Smooth muscle cell (in vitro differentiated cells): ENCODE data around the gene EFCAB12. TPM values are rescaled to one million over a fixed set of nuclear protein-coding genes. Genes with fewer than 3 reads are reported as not detected.

ENCODE experiments used
- DNase-seq: peaks from one replicate; lab custom pipeline; 2025; ENCODE audit not compliant: unreplicated experiment; lab: John Stamatoyannopoulos, UW
- H2AFZ ChIP-seq: fragments of 200-600 bp; sonication (generic); 2 replicates; pipeline ENCODE4 v1.6.0; 2016; ENCODE audit warnings: antibody characterized with exemption, low read depth, mild to moderate bottlenecking
- H3F3A ChIP-seq: fragments of 200-600 bp; sonication (generic); 2 replicates; pipeline ENCODE4 v1.6.0; 2017; ENCODE audit warnings: antibody characterized with exemption, low read depth
- H3K27ac ChIP-seq: fragments of 200-600 bp; sonication (generic); 2 replicates; pipeline ENCODE4 v1.5.1; 2016; ENCODE audit warnings: low read depth, mild to moderate bottlenecking
- H3K27me3 ChIP-seq: fragments of 200-600 bp; sonication (generic); 2 replicates; pipeline ENCODE4 v1.6.1; 2016; ENCODE audit warnings: low read depth, mild to moderate bottlenecking
- H3K36me3 ChIP-seq: fragments of 200-600 bp; sonication (generic); 2 replicates; pipeline ENCODE4 v1.5.1; 2016; ENCODE audit warnings: low read depth
- H3K4me1 ChIP-seq: fragments of 200-600 bp; sonication (generic); 2 replicates; pipeline ENCODE4 v1.5.1; 2016; ENCODE audit warnings: low read depth
- H3K4me2 ChIP-seq: fragments of 200-600 bp; sonication (generic); 2 replicates; pipeline ENCODE4 v1.6.0; 2016; ENCODE audit warnings: mild to moderate bottlenecking
- H3K4me3 ChIP-seq: fragments of 200-600 bp; sonication (generic); 2 replicates; pipeline ENCODE4 v1.5.1; 2016; ENCODE audit warnings: mild to moderate bottlenecking
- H3K79me2 ChIP-seq: fragments of 200-600 bp; sonication (generic); 2 replicates; pipeline ENCODE4 v1.6.0; 2016; ENCODE audit warnings: low read depth, mild to moderate bottlenecking
- H3K9ac ChIP-seq: fragments of 200-600 bp; sonication (generic); 2 replicates; pipeline ENCODE4 v1.6.0; 2016; ENCODE audit warnings: low read depth
- H3K9me3 ChIP-seq: fragments of 200-600 bp; sonication (generic); replicated peaks from 2 replicates; pipeline ENCODE4 v1.5.1; 2016; ENCODE audit warnings: low read depth
- H4K20me1 ChIP-seq: fragments of 200-600 bp; sonication (generic); 2 replicates; pipeline ENCODE4 v1.6.0; 2016; ENCODE audit warnings: low read depth
- WGBS: methylation state at CpG from one replicate; pipeline ENCODE4 v1.1.7; 2016; ENCODE audit warnings: low lambda C conversion rate; 5-methylcytosine and 5-hydroxymethylcytosine counted together
- polyA plus RNA-seq: library from polyadenylated mRNA; unstranded; fragments of >200 nt; fragmentation: Nextera tagmentation; extraction: Ambion mirVana; gene quantifications from 2 replicates; pipeline ENCODE4 v1.2.1, GENCODE V29; 2016
- total RNA-seq: library from RNA; depleted of rRNA; stranded (reverse); fragments of >200 nt; gene quantifications from 2 replicates; pipeline ENCODE4 v1.2.3, GENCODE V29; 2014
- TF ChIP-seq, protein P1 (sequence below): fragments of 200-600 bp; sonication (generic); IDR thresholded peaks from 2 replicates; pipeline ENCODE4 v1.5.1; 2017; ENCODE audit warnings: borderline replicate concordance, mild to moderate bottlenecking, antibody characterized with exemption; ENCODE audit not compliant: insufficient read depth, poor library complexity, severe bottlenecking

Gene EFCAB12
- total and polyA plus RNA-seq, 2 experiments from 2014 or later: 0.09 TPM; not detected in 1

DNA sequence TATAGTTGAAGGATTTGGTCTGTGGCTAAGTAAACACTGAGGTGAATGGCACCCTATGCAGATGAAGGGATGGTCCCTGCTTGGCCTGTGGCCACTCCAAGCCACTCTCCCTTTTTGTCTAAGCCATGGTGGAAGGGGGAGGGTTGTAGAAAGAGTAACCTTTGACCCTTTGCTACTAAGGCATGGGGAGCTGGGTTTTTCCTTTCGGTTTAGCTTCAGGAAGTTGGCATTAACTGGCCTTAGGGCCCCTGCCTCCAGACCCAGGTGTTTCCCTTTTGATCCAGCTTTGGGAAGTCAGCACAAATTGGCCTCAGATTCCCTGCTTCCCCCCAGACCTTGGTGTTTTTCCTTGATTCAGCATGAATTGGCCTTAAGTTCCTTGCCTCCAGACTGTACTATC is 49.5 kb downstream of the EFCAB12 start:
- no peak for DNase-seq
- Histone ChIP-seq H3K36me3 (no peaks in the 10 kb centered on the region), H3K4me1 (no peaks in the 10 kb centered on the region), H3K27me3 (no peaks in the 10 kb centered on the region), H3K4me2 (no peak overlapping the region), H3K9ac (no peak overlapping the region), H3K27ac (no peak overlapping the region), H3K4me3 (no peak overlapping the region), H3K79me2 (no peaks in the 10 kb centered on the region), H2AFZ (no peak overlapping the region), H4K20me1 (no peaks in the 10 kb centered on the region), H3K9me3 (no peaks in the 10 kb centered on the region), H3F3A (no peaks in the 10 kb centered on the region)
- 88% methylated on average over 1 of the region's 1 CpG for WGBS
- TF ChIP-seq, protein P1, sequence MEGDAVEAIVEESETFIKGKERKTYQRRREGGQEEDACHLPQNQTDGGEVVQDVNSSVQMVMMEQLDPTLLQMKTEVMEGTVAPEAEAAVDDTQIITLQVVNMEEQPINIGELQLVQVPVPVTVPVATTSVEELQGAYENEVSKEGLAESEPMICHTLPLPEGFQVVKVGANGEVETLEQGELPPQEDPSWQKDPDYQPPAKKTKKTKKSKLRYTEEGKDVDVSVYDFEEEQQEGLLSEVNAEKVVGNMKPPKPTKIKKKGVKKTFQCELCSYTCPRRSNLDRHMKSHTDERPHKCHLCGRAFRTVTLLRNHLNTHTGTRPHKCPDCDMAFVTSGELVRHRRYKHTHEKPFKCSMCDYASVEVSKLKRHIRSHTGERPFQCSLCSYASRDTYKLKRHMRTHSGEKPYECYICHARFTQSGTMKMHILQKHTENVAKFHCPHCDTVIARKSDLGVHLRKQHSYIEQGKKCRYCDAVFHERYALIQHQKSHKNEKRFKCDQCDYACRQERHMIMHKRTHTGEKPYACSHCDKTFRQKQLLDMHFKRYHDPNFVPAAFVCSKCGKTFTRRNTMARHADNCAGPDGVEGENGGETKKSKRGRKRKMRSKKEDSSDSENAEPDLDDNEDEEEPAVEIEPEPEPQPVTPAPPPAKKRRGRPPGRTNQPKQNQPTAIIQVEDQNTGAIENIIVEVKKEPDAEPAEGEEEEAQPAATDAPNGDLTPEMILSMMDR: no peak

DNA sequence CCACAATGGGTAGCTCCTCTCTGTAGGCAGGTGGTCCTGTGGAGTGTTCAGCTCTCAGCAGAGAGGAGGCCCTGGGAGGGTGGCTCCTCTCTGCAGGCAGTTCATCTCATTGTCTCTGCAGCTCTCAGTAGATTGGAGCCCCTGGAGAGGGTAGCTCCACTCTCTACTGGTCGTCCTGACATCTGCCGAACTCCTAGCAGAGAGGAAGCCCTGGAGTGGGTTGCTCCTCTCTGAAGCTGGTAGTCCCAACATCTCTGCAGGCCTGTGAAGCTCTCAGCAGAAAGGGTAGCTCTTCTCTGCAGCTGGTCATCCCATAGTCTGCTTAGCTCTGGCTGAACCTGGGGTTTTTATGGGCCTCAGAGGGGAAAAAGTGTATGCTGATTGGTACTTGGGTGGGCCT is 50.8 kb downstream of the EFCAB12 start:
- Histone ChIP-seq H3K79me2 (no peaks in the 10 kb centered on the region), H3K4me3 (no peak overlapping the region), H3K4me1 (no peaks in the 10 kb centered on the region), H2AFZ (no peak overlapping the region), H3K9me3 (no peaks in the 10 kb centered on the region), H3K27ac (no peak overlapping the region), H3K27me3 (no peaks in the 10 kb centered on the region), H4K20me1 (no peaks in the 10 kb centered on the region), H3K9ac (no peak overlapping the region), H3F3A (no peaks in the 10 kb centered on the region), H3K4me2 (no peak overlapping the region), H3K36me3 (no peaks in the 10 kb centered on the region)
- TF ChIP-seq, protein P1: no peak
- 93% methylated on average over 2 of the region's 2 CpGs for WGBS
- DNase-seq: no peak

DNA sequence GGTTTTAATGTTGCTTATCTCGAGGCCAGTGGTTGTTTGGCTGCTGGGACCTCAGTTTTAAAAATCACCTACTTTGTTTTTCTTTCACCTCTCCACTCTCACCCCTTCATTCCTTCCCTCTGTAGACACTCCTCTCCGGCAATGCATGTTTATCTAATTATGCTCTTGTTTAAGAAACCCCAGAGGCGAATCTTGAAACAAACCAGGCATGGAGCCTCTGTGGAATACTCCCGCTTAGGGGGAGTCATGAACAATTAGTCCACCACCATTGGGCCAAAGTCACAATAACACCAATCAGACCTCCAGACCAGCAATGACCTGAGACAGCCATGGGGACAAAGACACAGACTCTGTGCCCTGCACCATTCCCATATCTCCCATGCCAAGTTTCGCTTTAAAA is 53.3 kb downstream of the EFCAB12 start:
- Histone ChIP-seq H3K9ac (no peak overlapping the region), H3K27me3 (no peaks in the 10 kb centered on the region), H4K20me1 (no peaks in the 10 kb centered on the region), H3K27ac (no peak overlapping the region), H3F3A (no peaks in the 10 kb centered on the region), H2AFZ (no peak overlapping the region), H3K79me2 (no peaks in the 10 kb centered on the region), H3K4me2 (no peak overlapping the region), H3K9me3 (no peaks in the 10 kb centered on the region), H3K4me3 (no peak overlapping the region), H3K36me3 (no peaks in the 10 kb centered on the region), H3K4me1 (no peaks in the 10 kb centered on the region)
- DNase-seq: no peak
- TF ChIP-seq, protein P1: no peak
- 61% methylated on average over 5 of the region's 5 CpGs for WGBS

DNA sequence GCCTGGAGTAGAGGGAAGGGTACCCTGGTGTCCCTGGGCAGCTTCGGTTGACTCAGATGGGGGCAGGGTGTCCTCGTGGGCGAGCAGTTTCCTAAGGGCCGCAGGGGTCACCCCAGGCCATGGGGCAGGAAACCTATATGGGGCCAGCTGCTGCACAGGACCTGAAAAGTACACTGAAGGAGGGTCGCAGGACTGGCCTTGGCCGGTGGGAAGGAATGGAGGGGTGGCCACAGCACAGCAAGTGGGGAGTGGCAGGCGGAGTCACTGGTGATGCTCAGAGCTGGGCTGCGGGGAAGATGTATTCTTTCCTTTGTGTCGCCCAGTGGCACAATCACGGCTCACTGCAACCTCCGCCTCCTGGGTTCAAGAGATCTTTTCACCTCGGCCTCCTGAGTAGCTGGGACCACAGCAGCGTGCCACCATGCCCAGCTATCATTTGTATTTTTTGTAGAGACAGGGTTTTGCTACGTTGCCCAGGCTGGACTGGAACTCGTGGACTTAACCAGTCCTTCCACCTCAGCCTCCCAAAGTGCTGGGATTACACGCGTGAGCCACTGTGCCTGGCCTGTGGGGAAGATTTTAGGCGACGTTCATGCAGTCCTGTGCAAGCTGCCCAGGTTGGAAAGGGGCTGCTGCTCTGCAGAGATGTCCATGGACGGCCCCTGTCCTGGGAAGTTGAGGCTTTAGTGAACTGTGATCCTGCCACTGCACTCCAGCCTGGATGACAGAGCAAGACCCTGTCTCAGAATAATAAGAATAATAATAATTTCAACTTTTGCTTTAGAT is 57.2 kb downstream of the EFCAB12 start:
- no peaks in the 10 kb centered on the region for H4K20me1 ChIP-seq
- WGBS: 92% methylated on average over 20 of the region's 20 CpGs
- TF ChIP-seq, protein P1: no peak

More for the DNA sequence above, 57.2 kb downstream of the EFCAB12 start:
- no peak overlapping the region for H3K9ac ChIP-seq
- H3K27me3 ChIP-seq: no peaks in the 10 kb centered on the region
- no peaks in the 10 kb centered on the region for H3K79me2 ChIP-seq
- no peaks in the 10 kb centered on the region for H3K4me1 ChIP-seq
- DNase-seq: no peak
- H2AFZ ChIP-seq: no peak overlapping the region
- H3K27ac ChIP-seq: no peak overlapping the region
- H3K4me3 ChIP-seq: no peak overlapping the region
- no peaks in the 10 kb centered on the region for H3F3A ChIP-seq
- H3K4me2 ChIP-seq: no peak overlapping the region
- H3K9me3 ChIP-seq: no peaks in the 10 kb centered on the region
- no peaks in the 10 kb centered on the region for H3K36me3 ChIP-seq
